Cardiac muscle cell (in vitro differentiated cells and primary cell): ENCODE measurements around the gene UGT1A7. TPM values are rescaled to one million over a fixed set of nuclear protein-coding genes. Genes with fewer than 3 reads are reported as not detected.

Experiments
- DNase-seq, 2 donors: peaks; one replicate each; pipeline versions ENCODE4 v3.0.0 to v3.0.0-alpha.2; 2010 to 2017; ENCODE audit warnings: low read depth in 1 of 2, low spot score in 1 of 2
- H3K27ac ChIP-seq: fragments of 200-600 bp; sonication (generic); 2 replicates; pipeline ENCODE4 v1.5.1; 2016
- H3K27me3 ChIP-seq: fragments of 200-600 bp; sonication (generic); 2 replicates; pipeline ENCODE4 v1.6.0; 2016; ENCODE audit warnings: control low read depth
- H3K36me3 ChIP-seq: fragments of 200-600 bp; sonication (generic); 2 replicates; pipeline ENCODE4 v1.5.1; 2016; ENCODE audit warnings: control low read depth
- H3K4me1 ChIP-seq: fragments of 200-600 bp; sonication (generic); 2 replicates; pipeline ENCODE4 v1.8.1; 2017; ENCODE audit warnings: low read depth, mild to moderate bottlenecking, mixed run types
- H3K4me3 ChIP-seq: fragments of 200-600 bp; sonication (generic); 2 replicates; pipeline ENCODE4 v1.5.1; 2016; ENCODE audit warnings: mild to moderate bottlenecking
- H3K9me3 ChIP-seq: fragments of 200-600 bp; sonication (generic); 2 replicates; pipeline ENCODE4 v1.5.1; 2017; ENCODE audit warnings: low read depth, mild to moderate bottlenecking, control low read depth
- CTCF ChIP-seq: IDR thresholded peaks from 2 replicates; pipeline ENCODE4 v1.5.1; 2012; ENCODE audit warnings: low read depth, mild to moderate bottlenecking, low read length
- polyA plus RNA-seq: library from polyadenylated mRNA; unstranded; fragments of >200 nt; fragmentation: Nextera tagmentation; extraction: Ambion mirVana; gene quantifications from 2 replicates; pipeline ENCODE4 v1.2.1, GENCODE V29; 2016
- total RNA-seq: library from RNA; depleted of rRNA; stranded (reverse); fragments of >200 nt; gene quantifications from 2 replicates; pipeline ENCODE4 v1.2.3, GENCODE V29; 2016

The UGT1A7 gene
- total and polyA plus RNA-seq, 2 experiments from 2014 or later = not detected

DNA sequence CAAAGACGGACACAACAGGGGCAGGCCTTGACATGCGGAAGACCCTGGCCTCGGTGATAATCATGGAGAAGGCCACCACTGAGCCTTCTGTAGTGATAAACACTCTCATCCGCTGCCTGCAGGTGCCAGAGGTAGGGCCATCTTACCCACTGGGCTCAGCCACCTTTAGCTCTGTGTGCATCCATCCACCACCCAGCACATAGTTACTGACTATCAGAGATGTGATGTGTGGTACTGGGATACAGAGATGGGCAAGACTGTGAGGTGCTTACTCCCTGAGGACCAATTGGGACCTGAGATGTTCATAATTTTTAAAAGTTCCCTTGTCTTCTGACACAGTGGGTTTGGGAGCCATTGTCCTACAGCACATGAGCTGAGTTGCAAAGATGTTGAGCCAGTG lies 98.0 kb downstream of the UGT1A7 start:
- Histone ChIP-seq H3K36me3 (no peaks in the 10 kb centered on the region), H3K27me3 (no peaks in the 10 kb centered on the region), H3K9me3 (no peaks in the 10 kb centered on the region), H3K4me3 (no peak overlapping the region), H3K4me1 (no peaks in the 10 kb centered on the region), H3K27ac (no peak overlapping the region)
- no peak for DNase-seq
- no peak for TF ChIP-seq CTCF

DNA sequence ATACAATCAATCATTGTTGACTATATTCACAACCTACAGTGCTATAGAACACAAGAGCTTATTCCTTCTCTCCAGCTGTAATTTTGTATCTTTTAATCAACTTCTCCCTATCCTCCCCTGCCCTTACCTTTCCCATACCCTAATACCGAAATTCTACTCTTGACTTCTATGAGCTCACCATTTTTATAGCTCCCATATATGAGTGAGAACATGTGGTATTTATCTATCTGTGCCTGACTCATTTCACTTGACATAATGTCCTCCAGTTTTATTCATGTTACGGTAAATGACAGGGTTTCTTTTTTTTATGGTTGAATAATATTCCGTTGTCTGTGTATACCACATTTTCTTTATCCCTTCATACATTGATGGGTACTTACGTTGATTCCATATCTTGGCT lies 99.1 kb downstream of the UGT1A7 start:
- no peaks in the 10 kb centered on the region for H3K27me3 ChIP-seq
- H3K4me3 ChIP-seq = no peak overlapping the region
- H3K27ac ChIP-seq = no peak overlapping the region
- no peaks in the 10 kb centered on the region for H3K4me1 ChIP-seq
- no peak for TF ChIP-seq CTCF
- no peak for DNase-seq
- H3K9me3 ChIP-seq = no peaks in the 10 kb centered on the region
- H3K36me3 ChIP-seq = no peaks in the 10 kb centered on the region

GRCh38 chr2:233789554-233789953 lies 107.9 kb downstream of the UGT1A7 start:
- DNase-seq = no peak
- no peak for TF ChIP-seq CTCF
- Histone ChIP-seq H3K4me1 (no peaks in the 10 kb centered on the region), H3K36me3 (no peaks in the 10 kb centered on the region), H3K27me3 (no peaks in the 10 kb centered on the region), H3K27ac (no peak overlapping the region), H3K9me3 (no peaks in the 10 kb centered on the region), H3K4me3 (no peak overlapping the region)

DNA sequence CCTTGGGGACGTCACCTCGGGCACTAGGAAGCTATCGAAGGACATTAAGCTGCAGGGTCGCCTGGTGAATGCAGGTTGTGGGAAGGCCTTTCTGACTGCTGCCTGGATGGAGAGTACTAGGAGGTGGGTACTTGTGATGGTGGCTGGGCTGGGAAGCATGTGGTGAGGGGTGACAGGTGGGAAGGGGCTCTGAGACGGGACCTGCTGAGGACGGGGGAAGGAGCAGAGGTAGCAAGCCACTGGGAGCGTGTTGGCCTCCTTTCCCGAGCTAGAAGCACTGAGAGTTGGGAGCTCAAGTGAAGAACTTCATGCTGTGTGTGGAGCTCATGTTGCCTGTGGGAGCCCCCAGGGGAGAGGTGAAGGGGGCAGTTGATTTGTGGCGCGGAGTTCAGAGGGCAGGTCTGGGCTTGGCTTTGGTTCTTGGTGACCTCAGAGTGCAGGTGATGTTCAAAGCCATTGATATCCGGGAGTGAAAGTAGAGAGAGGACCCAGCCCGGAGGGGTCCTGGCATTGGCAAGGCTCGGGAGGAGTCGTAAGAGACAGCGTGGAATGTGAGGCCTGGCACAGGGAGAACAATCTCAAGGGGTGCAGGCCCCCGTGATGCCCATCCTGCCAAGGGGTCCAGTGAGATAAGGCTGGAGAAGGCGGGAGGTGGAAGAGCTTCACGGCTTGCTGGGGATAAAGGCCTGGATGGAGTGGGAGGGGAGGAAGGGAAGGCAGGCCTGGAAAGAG lies 109.6 kb downstream of the UGT1A7 start:
- Histone ChIP-seq H3K27me3 (no peaks in the 10 kb centered on the region), H3K4me1 (no peaks in the 10 kb centered on the region), H3K36me3 (no peaks in the 10 kb centered on the region), H3K27ac (no peak overlapping the region), H3K4me3 (no peak overlapping the region), H3K9me3 (no peaks in the 10 kb centered on the region)
- TF ChIP-seq CTCF = no peak
- no peak for DNase-seq

- no peak for TF ChIP-seq CTCF
- H3K27ac ChIP-seq = no peak overlapping the region
- no peaks in the 10 kb centered on the region for H3K4me1 ChIP-seq
- H3K4me3 ChIP-seq = no peak overlapping the region
- DNase-seq = no peak
- no peaks in the 10 kb centered on the region for H3K27me3 ChIP-seq
- H3K9me3 ChIP-seq = no peaks in the 10 kb centered on the region
- H3K36me3 ChIP-seq = no peaks in the 10 kb centered on the region
Observed at GRCh38 chr2:233791883-233792329, 110.2 kb downstream of the UGT1A7 start.

DNA sequence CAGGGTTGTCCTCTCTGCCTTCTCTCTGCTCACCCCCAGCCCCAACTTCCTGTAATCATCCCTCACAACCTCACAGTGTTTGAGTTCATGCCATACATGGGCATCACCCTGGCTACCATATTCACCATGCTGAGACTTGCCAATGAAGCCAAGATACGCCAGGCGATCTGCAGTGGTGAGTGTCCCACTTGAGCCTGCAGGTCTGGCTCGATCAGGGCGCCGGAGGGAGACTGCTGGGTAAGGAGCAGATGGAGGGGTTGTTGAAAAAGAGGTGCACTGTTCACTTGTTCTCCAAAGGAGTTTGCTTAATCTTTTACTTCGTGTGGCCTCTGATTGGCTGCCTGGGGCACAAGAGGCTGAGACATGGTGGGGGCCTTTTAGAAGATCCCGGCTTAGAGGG lies 111.0 kb downstream of the UGT1A7 start:
- H3K36me3 ChIP-seq = no peaks in the 10 kb centered on the region
- H3K4me1 ChIP-seq = no peaks in the 10 kb centered on the region
- no peak overlapping the region for H3K4me3 ChIP-seq
- no peak for DNase-seq
- TF ChIP-seq CTCF = no peak
- H3K9me3 ChIP-seq = no peaks in the 10 kb centered on the region
- H3K27me3 ChIP-seq = no peaks in the 10 kb centered on the region
- H3K27ac ChIP-seq = no peak overlapping the region
